Left lung (tissue), 10 donors: ENCODE measurements around the gene GPR173. TPM values are rescaled to one million over a fixed set of nuclear protein-coding genes. Genes with fewer than 3 reads are reported as not detected.
A peak's percentile ranks its signal among the peaks of the same experiment; 100 is the strongest.

Source experiments
- ATAC-seq: fragments of 200-7000 bp; cut with Tn5 transposase; one replicate; pipeline ENCODE4 v1.9.1; 2020; ENCODE audit warnings: moderate library complexity
- DNase-seq, 4 donors: peaks; one replicate each; pipeline ENCODE4 v3.0.0-alpha.2; 2013 to 2020
- H3K27ac ChIP-seq, 2 donors: fragments of 200-600 bp; sonication (generic) in 1 of 2; one replicate each; pipeline versions ENCODE4 v1.5.0 to v1.8.0; 2020 to 2021
- H3K27me3 ChIP-seq, 2 donors: fragments of 200-600 bp; sonication (generic) in 1 of 2; one replicate each; pipeline versions ENCODE4 v1.5.0 to v1.8.0; 2020 to 2021
- H3K36me3 ChIP-seq, 2 donors: fragments of 200-600 bp; sonication (generic) in 1 of 2; one replicate each; pipeline versions ENCODE4 v1.5.0 to v1.8.0; 2020 to 2021
- H3K4me1 ChIP-seq, 2 donors: fragments of 200-600 bp; one replicate each; pipeline ENCODE4 v1.8.0; 2021
- H3K4me3 ChIP-seq, 2 donors: fragments of 200-600 bp; sonication (generic) in 1 of 2; one replicate each; pipeline versions ENCODE4 v1.5.0 to v1.8.0; 2020 to 2021; ENCODE audit warnings: mild to moderate bottlenecking in 1 of 2
- H3K9me3 ChIP-seq, 2 donors: fragments of 200-600 bp; sonication (generic) in 1 of 2; one replicate each; pipeline versions ENCODE4 v1.5.0 to v1.8.0; 2020 to 2021
- intact Hi-C, 2 donors: fragments of 100-400 bp; cut with DNase I; formaldehyde crosslinking; loops; one replicate each; pipeline versions ENCODE4 v1.11.2 to v1.14.2; 2022
- polyA plus RNA-seq, 6 donors: library from polyadenylated mRNA; unstranded; fragments of 120-200 nt; gene quantifications; one replicate each; pipeline ENCODE4 v1.2.1, GENCODE V29; 2013; ENCODE audit not compliant: insufficient read length in 6 of 6
- total RNA-seq, 2 donors: library from RNA; stranded (reverse); fragmentation: NEBNext Ultra II Directional; extraction: Animal tissue kit (Norgen Biotek cat#: 25700); gene quantifications; one replicate each; pipeline ENCODE4 v1.2.1, GENCODE V29; 2021
- TF ChIP-seq, protein P1 (sequence below), 2 donors: fragments of 200-600 bp; sonication (generic) in 1 of 2; IDR thresholded peaks; one replicate each; pipeline versions ENCODE4 v1.5.0 to v1.8.0; 2021; ENCODE audit warnings: antibody characterized with exemption in 2 of 2
- donor health status: DM: no; HTN: yes; CAD: no.
- donor health status: DM: no; HTN: no; CAD: no.

GPR173 gene
- total and polyA plus RNA-seq, 8 donors: 2.0 to 19.8 (median 14.5) TPM

DNA sequence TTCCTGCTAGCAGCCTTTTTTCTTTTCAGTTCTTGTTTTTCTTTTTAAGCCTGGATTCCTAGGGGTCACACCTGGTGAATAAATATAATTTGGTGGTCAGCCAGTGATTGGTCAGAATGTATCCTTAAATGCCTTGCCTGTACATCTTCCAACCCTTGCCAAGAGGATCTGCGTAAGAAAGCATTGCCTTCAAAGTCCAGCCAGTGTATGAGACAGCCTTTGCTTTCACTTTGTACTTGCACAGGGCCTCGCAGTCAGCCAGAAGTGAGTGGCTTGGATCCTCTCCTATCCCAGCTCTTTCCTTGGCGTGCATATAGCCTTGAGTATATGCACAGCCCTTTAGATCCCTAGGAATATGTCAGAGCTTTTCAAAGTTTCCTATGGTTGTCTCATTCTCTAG, 67.5 kb downstream of the GPR173 start:
- Histone ChIP-seq H3K9me3 (no peaks in the 10 kb centered on the region), H3K4me1 (no peaks in the 10 kb centered on the region), H3K27me3 (no peaks in the 10 kb centered on the region), H3K4me3 (no peak overlapping the region), H3K36me3 (no peaks in the 10 kb centered on the region), H3K27ac (no peak overlapping the region)
- intact Hi-C loops: no loop called here
- peak in 1 of 4 donors; percentile 18 for DNase-seq
- TF ChIP-seq, protein P1, sequence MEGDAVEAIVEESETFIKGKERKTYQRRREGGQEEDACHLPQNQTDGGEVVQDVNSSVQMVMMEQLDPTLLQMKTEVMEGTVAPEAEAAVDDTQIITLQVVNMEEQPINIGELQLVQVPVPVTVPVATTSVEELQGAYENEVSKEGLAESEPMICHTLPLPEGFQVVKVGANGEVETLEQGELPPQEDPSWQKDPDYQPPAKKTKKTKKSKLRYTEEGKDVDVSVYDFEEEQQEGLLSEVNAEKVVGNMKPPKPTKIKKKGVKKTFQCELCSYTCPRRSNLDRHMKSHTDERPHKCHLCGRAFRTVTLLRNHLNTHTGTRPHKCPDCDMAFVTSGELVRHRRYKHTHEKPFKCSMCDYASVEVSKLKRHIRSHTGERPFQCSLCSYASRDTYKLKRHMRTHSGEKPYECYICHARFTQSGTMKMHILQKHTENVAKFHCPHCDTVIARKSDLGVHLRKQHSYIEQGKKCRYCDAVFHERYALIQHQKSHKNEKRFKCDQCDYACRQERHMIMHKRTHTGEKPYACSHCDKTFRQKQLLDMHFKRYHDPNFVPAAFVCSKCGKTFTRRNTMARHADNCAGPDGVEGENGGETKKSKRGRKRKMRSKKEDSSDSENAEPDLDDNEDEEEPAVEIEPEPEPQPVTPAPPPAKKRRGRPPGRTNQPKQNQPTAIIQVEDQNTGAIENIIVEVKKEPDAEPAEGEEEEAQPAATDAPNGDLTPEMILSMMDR (IDR thresholded peaks at IDR 0.05): no peak
- peak; percentile 50 for ATAC-seq

DNA sequence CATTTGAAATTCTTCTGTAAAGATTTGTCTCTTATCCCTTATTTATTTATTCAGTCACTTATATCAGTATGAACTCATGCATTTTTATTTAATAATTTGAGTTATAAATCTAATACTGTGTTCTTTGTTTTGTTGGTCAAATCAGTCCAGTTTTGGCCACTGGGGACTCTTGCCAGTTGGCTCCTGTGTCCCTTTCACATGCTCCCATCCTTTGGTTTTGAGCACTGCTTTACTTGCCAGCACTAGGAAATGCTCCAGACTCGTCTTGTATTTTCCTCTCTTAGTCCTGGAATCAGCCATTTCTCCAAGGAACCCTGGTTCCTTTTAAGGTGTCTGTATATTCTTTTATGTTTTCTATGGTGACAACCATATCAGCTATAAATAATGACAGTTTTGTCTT, 73.4 kb downstream of the GPR173 start:
- ATAC-seq (no peak), DNase-seq (no peak)
- no peak overlapping the region for H3K4me3 ChIP-seq
- H3K27ac ChIP-seq: no peak overlapping the region
- no peaks in the 10 kb centered on the region for H3K36me3 ChIP-seq
- no peaks in the 10 kb centered on the region for H3K4me1 ChIP-seq
- H3K9me3 ChIP-seq: no peaks in the 10 kb centered on the region
- TF ChIP-seq, protein P1 (IDR thresholded peaks at IDR 0.05): no peak
- intact Hi-C loops: no loop called here
- H3K27me3 ChIP-seq: no peaks in the 10 kb centered on the region

DNA sequence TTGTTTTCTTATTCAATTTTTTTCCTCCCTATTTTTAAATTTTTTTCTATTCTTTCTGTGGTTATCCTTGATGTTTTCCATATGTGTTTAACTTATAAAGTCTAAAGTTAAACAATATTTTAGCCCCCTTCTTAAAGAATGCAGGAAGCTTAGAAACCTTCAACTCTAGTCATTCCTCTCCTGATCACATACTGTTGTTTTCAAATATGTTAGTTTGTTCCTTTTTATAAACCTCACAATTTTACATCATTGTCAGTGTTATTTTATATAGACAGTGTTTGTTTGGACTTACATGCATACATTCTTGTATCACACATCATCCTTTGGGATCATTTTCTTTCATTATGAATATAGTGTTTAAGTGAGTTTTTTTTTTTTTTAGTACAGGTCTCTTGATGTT, 76.9 kb downstream of the GPR173 start:
- H3K9me3 ChIP-seq: no peaks in the 10 kb centered on the region
- no peaks in the 10 kb centered on the region for H3K4me1 ChIP-seq
- intact Hi-C loops: no loop called here
- H3K36me3 ChIP-seq: no peaks in the 10 kb centered on the region
- H3K27me3 ChIP-seq: peaks cover 0 to 9% of the 10 kb centered on the region in 2 donors
- no peak overlapping the region for H3K27ac ChIP-seq
- no peak overlapping the region for H3K4me3 ChIP-seq
- TF ChIP-seq, protein P1 (IDR thresholded peaks at IDR 0.05): no peak
- ATAC-seq (no peak), DNase-seq (no peak)

DNA sequence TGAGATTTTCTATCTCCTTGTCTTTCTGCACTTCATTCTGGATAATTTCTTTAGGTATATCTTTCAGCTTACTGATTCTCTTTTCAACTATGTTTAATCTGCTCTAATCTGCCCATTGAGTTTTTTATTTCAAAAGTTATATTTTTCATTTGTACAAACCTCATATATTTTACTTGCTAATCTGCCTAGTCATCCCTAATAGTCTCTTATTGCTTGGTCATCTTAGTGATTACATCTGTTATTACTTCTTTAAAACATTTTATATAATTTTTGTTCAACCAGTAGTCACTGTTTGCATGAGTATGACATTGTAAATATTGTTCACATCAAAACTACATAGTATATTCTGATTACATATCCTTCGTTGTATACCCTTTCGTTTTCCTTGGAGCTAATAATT, 77.8 kb downstream of the GPR173 start:
- Histone ChIP-seq H3K27me3 (peaks cover 0 to 9% of the 10 kb centered on the region in 2 donors), H3K4me1 (no peaks in the 10 kb centered on the region), H3K4me3 (no peak overlapping the region), H3K27ac (no peak overlapping the region), H3K36me3 (no peaks in the 10 kb centered on the region), H3K9me3 (no peaks in the 10 kb centered on the region)
- DNase-seq (no peak), ATAC-seq (no peak)
- TF ChIP-seq, protein P1 (IDR thresholded peaks at IDR 0.05): no peak
- intact Hi-C loops: no loop called here

DNA sequence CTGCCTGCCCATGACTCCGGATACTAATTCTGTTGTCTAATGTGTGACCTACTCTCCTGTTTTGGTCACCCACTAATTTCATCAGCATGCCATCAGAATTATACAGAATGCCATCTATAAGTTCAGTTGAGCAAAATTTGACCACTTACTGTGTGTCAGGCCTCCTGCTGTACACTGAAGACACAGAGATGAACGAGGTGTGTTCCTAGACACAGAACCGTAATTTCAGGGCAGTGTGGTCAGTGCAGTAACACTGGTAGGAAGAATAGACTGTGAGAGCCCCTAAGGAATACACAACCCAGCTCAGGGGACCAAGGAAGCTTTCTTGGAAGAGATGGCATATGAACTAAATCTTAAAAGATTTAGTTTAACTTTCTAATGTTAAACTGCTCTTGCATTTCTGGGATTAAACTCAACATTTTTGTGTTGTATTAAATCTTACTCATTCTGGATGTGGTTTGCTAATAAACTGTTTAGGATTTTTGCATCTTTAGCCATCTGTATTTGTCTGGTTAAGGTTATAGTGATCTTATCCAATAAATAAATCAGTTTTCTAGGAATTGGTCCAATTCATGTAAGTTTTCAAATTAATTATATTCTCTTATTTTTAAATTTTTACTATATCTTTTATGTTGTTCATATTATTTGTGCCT, 79.6 kb downstream of the GPR173 start:
- TF ChIP-seq, protein P1 (IDR thresholded peaks at IDR 0.05): no peak
- Histone ChIP-seq H3K36me3 (no peaks in the 10 kb centered on the region), H3K9me3 (no peaks in the 10 kb centered on the region), H3K4me3 (no peak overlapping the region), H3K27me3 (peaks cover 0 to 9% of the 10 kb centered on the region in 2 donors), H3K4me1 (no peaks in the 10 kb centered on the region), H3K27ac (no peak overlapping the region)
- intact Hi-C loops: no loop called here
- DNase-seq (no peak), ATAC-seq (no peak)

Other genes with a start within 250 kb of the GPR173 start
- not detected for gene XAGE5, start 237.5 kb upstream of the GPR173 start, total RNA-seq
- gene XAGE5, start 237.5 kb upstream of the GPR173 start, polyA plus RNA-seq: not detected
- not detected for gene XAGE3, start 180.7 kb upstream of the GPR173 start, total RNA-seq
- not detected for gene XAGE3, start 180.7 kb upstream of the GPR173 start, polyA plus RNA-seq
- gene FAM156B, start 151.5 kb upstream of the GPR173 start, total RNA-seq: 10 to 100 TPM; 11.2 to 11.4 TPM
- 10 to 100 TPM; 22.5 to 31.7 (median 24.2) TPM for gene FAM156B, start 151.5 kb upstream of the GPR173 start, polyA plus RNA-seq
- 10 to 100 TPM; 17.3 to 18.9 TPM for gene FAM156A, start 90.3 kb upstream of the GPR173 start, total RNA-seq
- 10 to 100 TPM; 33.0 to 50.2 (median 43.0) TPM for gene FAM156A, start 90.3 kb upstream of the GPR173 start, polyA plus RNA-seq
- gene TSPYL2, start 33.6 kb downstream of the GPR173 start, total RNA-seq: 10 to 100 TPM; 16.6 to 21.9 TPM
- gene TSPYL2, start 33.6 kb downstream of the GPR173 start, polyA plus RNA-seq: 10 to 100 TPM; 49.6 to 73.6 (median 61.0) TPM
- gene KANTR, start 45.4 kb downstream of the GPR173 start, total RNA-seq: 1 to 10 TPM; 7.8 to 9.9 TPM
- 10 to 100 TPM; 19.1 to 41.3 (median 22.1) TPM for gene KANTR, start 45.4 kb downstream of the GPR173 start, polyA plus RNA-seq
- 100 to 1,000 TPM in 1 of 2 donors, 10 to 100 TPM in 1; 75.0 to 106 TPM for gene KDM5C, start 176.4 kb downstream of the GPR173 start, total RNA-seq
- gene KDM5C, start 176.4 kb downstream of the GPR173 start, polyA plus RNA-seq: 100 to 1,000 TPM in 1 of 6 donors, 10 to 100 TPM in 5; 64.3 to 102 (median 80.7) TPM
- gene IQSEC2, start 232.8 kb downstream of the GPR173 start, total RNA-seq: 10 to 100 TPM; 15.6 to 17.3 TPM
- 10 to 100 TPM; 13.6 to 16.8 (median 14.3) TPM for gene IQSEC2, start 232.8 kb downstream of the GPR173 start, polyA plus RNA-seq